ENCODE measurements around the gene FAAH.

- TF ChIP-seq EP300 (IDR thresholded peaks at IDR 0.05) (no peak), CTCF (IDR thresholded peaks at IDR 0.05) (peak in 1 of 2 donors; percentile 29)
Observed at GRCh38 chr1:46411601-46412341, 17.7 kb downstream of the FAAH start.
